T-helper 1 cell treated with Interleukin-12 subunit alpha and Interleukin-12 subunit beta and Interleukin-4 antibody, amounts not matched to agents 30 μg/mL and 1 μg/mL, for 36 hours (primary cell): ENCODE results near the gene ACAD11.
"Not testable (repeated sequence)": the region's sequence is repeated elsewhere in the genome, so short reads cannot be mapped to it uniquely, and the experiment has no call there.

Source experiments
- H3K27ac Mint-ChIP-seq: one replicate; pipeline ENCODE4 v1.8.0; 2021; ENCODE audit warnings: mild to moderate bottlenecking, mixed read lengths
- H3K27me3 Mint-ChIP-seq: one replicate; pipeline ENCODE4 v1.8.0; 2021; ENCODE audit warnings: low read depth, mixed read lengths
- H3K36me3 Mint-ChIP-seq: one replicate; pipeline ENCODE4 v1.8.0; 2021; ENCODE audit warnings: low read depth, mixed read lengths
- H3K4me1 Mint-ChIP-seq: one replicate; pipeline ENCODE4 v1.8.0; 2021; ENCODE audit warnings: low read depth, mixed read lengths
- H3K4me3 Mint-ChIP-seq: one replicate; pipeline ENCODE4 v1.8.0; 2021; ENCODE audit warnings: mild to moderate bottlenecking, moderate library complexity, mixed read lengths
- H3K9me3 Mint-ChIP-seq: one replicate; pipeline ENCODE4 v1.8.0; 2021; ENCODE audit warnings: mixed read lengths

ACAD11 gene

GRCh38 chr3:132569153-132569552 lies 90.5 kb downstream of the ACAD11 start:
- Mint-ChIP-seq H3K27ac (no peak overlapping the region), H3K4me3 (no peak overlapping the region), H3K27me3 (no peaks in the 10 kb centered on the region), H3K9me3 (peaks cover 5% of the 10 kb centered on the region), H3K36me3 (peaks cover 10% of the 10 kb centered on the region), H3K4me1 (no peaks in the 10 kb centered on the region)

- H3K4me3 Mint-ChIP-seq, result no peak overlapping the region
- H3K36me3 Mint-ChIP-seq, result peaks cover 10% of the 10 kb centered on the region
- H3K9me3 Mint-ChIP-seq, result peaks cover 5% of the 10 kb centered on the region
- H3K27ac Mint-ChIP-seq, result no peak overlapping the region
- H3K27me3 Mint-ChIP-seq, result no peaks in the 10 kb centered on the region
- no peaks in the 10 kb centered on the region for H3K4me1 Mint-ChIP-seq
These were observed 91.2 kb downstream of the ACAD11 start for GRCh38 chr3:132568422-132568821.

DNA sequence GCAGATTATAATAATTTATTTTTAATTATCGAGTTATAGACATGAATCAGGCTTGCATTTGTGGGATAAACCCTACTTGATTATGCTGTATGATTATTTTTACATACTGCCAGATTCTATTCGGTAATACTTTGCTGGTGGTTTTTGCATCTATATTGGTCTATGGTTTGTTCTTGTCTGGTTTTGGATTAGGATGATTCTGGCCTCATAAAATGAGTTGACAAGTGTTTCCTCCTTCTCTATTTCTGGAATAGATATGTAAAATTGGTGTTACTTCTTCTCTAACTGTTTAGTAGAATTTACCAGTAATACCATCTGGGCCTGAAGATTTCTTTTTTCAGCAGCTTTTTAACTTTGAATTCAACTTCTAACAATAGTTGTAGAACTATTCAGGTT lies 95.5 kb downstream of the ACAD11 start:
- H3K27me3 Mint-ChIP-seq, result no peaks in the 10 kb centered on the region
- no peak overlapping the region for H3K27ac Mint-ChIP-seq
- H3K4me3 Mint-ChIP-seq, result no peak overlapping the region
- H3K9me3 Mint-ChIP-seq, result no peaks in the 10 kb centered on the region
- H3K4me1 Mint-ChIP-seq, result no peaks in the 10 kb centered on the region
- H3K36me3 Mint-ChIP-seq, result no peaks in the 10 kb centered on the region

GRCh38 chr3:132563420-132564069 lies 96.1 kb downstream of the ACAD11 start:
- Mint-ChIP-seq H3K27me3 (no peaks in the 10 kb centered on the region), H3K4me3 (no peak overlapping the region), H3K27ac (no peak overlapping the region), H3K4me1 (no peaks in the 10 kb centered on the region), H3K36me3 (peaks cover 3% of the 10 kb centered on the region), H3K9me3 (no peaks in the 10 kb centered on the region)

- H3K4me3 Mint-ChIP-seq, result no peak overlapping the region
- H3K27me3 Mint-ChIP-seq, result no peaks in the 10 kb centered on the region
- H3K27ac Mint-ChIP-seq, result no peak overlapping the region
- peaks cover 3% of the 10 kb centered on the region for H3K36me3 Mint-ChIP-seq
- H3K4me1 Mint-ChIP-seq, result no peaks in the 10 kb centered on the region
- no peaks in the 10 kb centered on the region for H3K9me3 Mint-ChIP-seq
These were observed 98.6 kb downstream of the ACAD11 start for GRCh38 chr3:132561003-132561402.

DNA sequence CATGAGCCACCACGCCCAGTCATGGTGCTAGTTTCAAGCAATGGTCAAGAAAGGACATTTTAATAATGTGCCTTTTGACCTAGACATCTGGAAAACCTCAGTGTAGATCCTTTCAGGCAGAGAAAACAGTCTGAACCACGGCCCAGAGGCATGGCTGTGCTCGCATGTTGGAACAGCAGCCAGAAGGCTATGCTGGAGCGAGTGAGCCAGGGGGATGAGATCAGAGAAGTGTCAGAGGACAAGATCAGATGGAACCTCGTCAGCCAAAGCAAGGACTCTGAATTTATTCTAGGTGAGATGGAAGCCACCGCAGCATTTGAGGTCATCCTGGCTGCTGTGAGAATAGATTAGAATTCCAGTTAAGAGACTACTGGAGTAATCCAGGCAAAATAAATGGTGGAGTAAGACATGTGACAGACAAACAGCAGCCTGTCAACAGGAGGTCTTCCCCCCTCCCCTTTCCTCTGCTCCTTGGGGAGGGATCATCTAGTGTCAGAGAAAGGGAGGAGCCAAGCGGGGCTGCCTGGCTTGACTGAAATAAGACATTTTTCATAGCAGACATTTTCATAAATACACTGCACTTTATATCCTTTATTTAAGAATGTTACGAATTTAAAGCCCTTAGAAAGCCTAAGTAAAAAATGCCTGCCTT lies 103.0 kb downstream of the ACAD11 start:
- Mint-ChIP-seq H3K9me3 (no peaks in the 10 kb centered on the region), H3K4me3 (no peak overlapping the region), H3K36me3 (peaks cover 3% of the 10 kb centered on the region)

GRCh38 chr3:132556036-132556386 lies 103.6 kb downstream of the ACAD11 start:
- H3K27ac Mint-ChIP-seq, H3K27me3 Mint-ChIP-seq, H3K4me1 Mint-ChIP-seq: not testable (repeated sequence)

More for the DNA sequence above, 103.0 kb downstream of the ACAD11 start:
- peaks cover 1% of the 10 kb centered on the region for H3K4me1 Mint-ChIP-seq
- no peaks in the 10 kb centered on the region for H3K27me3 Mint-ChIP-seq
- H3K27ac Mint-ChIP-seq, result no peak overlapping the region

GRCh38 chr3:132555306-132556035 lies 104.1 kb downstream of the ACAD11 start:
- Mint-ChIP-seq H3K36me3 (peaks cover 3% of the 10 kb centered on the region), H3K4me1 (peaks cover 7% of the 10 kb centered on the region), H3K27me3 (no peaks in the 10 kb centered on the region), H3K27ac (no peak overlapping the region), H3K4me3 (no peak overlapping the region), H3K9me3 (no peaks in the 10 kb centered on the region)

More at GRCh38 chr3:132556036-132556386, 103.6 kb downstream of the ACAD11 start:
- H3K4me3 Mint-ChIP-seq, H3K36me3 Mint-ChIP-seq, H3K9me3 Mint-ChIP-seq: not testable (repeated sequence)

- no peak overlapping the region for H3K4me3 Mint-ChIP-seq
These were observed 105.2 kb downstream of the ACAD11 start for GRCh38 chr3:132554437-132554836.

DNA sequence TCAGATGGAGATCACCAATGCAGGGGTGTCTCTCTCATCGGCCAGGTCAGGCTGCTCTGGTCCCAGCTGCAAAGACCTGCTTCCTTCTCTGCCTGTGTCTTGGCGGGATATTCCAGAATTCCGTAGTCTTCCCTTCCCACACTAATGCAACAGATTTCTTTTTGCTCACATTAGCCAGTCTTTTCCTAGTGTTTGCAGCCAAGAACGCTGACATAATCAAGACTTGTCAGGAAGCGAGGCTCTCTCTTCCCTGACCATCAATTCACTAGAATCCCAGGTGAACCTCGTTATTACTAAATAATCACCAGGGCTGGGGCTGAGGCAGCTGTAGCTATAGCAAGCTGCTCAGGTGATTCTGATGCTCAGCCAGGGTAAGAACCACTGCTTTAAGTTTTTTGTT lies 105.8 kb downstream of the ACAD11 start:
- Mint-ChIP-seq H3K9me3 (no peaks in the 10 kb centered on the region), H3K27me3 (no peaks in the 10 kb centered on the region), H3K4me3 (no peak overlapping the region), H3K36me3 (peaks cover 2% of the 10 kb centered on the region), H3K4me1 (peaks cover 15% of the 10 kb centered on the region), H3K27ac (no peak overlapping the region)

More at GRCh38 chr3:132554437-132554836, 105.2 kb downstream of the ACAD11 start:
- Mint-ChIP-seq H3K9me3 (no peaks in the 10 kb centered on the region), H3K36me3 (peaks cover 3% of the 10 kb centered on the region), H3K27ac (no peak overlapping the region), H3K27me3 (no peaks in the 10 kb centered on the region), H3K4me1 (peaks cover 15% of the 10 kb centered on the region)

- Mint-ChIP-seq H3K9me3 (no peaks in the 10 kb centered on the region), H3K4me3 (no peak overlapping the region), H3K27ac (peak overlapping the region; percentile 19), H3K36me3 (peaks cover 2% of the 10 kb centered on the region), H3K27me3 (no peaks in the 10 kb centered on the region), H3K4me1 (peaks cover 21% of the 10 kb centered on the region)
These were observed 108.9 kb downstream of the ACAD11 start for GRCh38 chr3:132550579-132551305.

- Mint-ChIP-seq H3K9me3 (no peaks in the 10 kb centered on the region), H3K27me3 (no peaks in the 10 kb centered on the region), H3K4me3 (no peak overlapping the region), H3K27ac (peak overlapping the region; percentile 50), H3K4me1 (peaks cover 23% of the 10 kb centered on the region), H3K36me3 (peaks cover 2% of the 10 kb centered on the region)
These were observed 109.6 kb downstream of the ACAD11 start for GRCh38 chr3:132549890-132550578.

DNA sequence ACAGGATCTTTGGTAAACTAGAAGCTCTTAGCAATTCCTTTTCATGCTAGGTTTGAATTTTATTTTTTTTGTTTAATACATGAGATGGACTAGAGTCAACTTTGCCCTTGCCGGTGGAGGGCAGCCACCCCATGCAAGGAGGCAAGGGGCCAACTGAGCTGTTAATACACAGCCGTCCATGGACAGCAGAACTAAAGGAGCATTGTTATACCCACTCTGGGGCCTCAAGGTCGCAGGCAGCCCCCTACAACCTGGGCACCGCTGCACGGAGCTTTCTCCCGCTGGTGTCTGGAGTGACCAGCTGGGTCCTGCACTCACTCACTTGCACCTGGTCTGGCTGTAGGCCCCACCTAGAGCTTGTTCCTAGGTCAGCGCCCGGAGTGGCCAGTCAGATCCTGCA lies 110.4 kb downstream of the ACAD11 start:
- Mint-ChIP-seq H3K4me1 (peaks cover 25% of the 10 kb centered on the region), H3K27me3 (no peaks in the 10 kb centered on the region), H3K27ac (no peak overlapping the region), H3K9me3 (no peaks in the 10 kb centered on the region), H3K36me3 (peaks cover 2% of the 10 kb centered on the region), H3K4me3 (no peak overlapping the region)

GRCh38 chr3:132545471-132545870 lies 114.1 kb downstream of the ACAD11 start:
- no peak overlapping the region for H3K4me3 Mint-ChIP-seq
- H3K27me3 Mint-ChIP-seq, result no peaks in the 10 kb centered on the region
- peaks cover 18% of the 10 kb centered on the region for H3K36me3 Mint-ChIP-seq
- H3K27ac Mint-ChIP-seq, result no peak overlapping the region
- H3K4me1 Mint-ChIP-seq, result peaks cover 37% of the 10 kb centered on the region
- H3K9me3 Mint-ChIP-seq, result no peaks in the 10 kb centered on the region
